Measurements from ENCODE around the gene PRKN.

Gene PRKN

DNA sequence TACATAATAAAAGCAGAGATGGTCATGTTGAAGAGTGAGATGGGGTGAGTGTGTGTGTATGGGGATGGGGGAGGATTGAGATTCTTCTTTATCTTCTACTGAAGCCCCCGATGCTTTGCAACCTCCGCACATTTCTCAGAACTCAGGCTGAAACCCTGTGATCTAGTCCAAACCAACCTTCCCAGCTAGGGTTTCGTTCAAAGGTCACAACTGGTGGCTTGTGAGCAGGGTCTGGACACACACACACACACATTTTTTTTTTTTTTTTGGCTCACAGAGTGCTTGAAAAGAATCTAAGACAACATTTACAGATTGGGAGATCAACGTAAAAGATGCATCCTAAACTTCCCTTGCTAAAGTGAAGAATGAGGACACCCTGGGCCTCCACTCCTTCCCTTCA lies 1228.7 kb downstream of the PRKN start:
- no peak for ATAC-seq
- TF ChIP-seq OSR1 (CRISPR knock-in tag; IDR thresholded peaks at IDR 0.05) (no peak), TCF4 (CRISPR knock-in tag; IDR thresholded peaks at IDR 0.05; ENCODE audit: borderline replicate concordance) (no peak), ZFP30 (CRISPR knock-in tag; IDR thresholded peaks at IDR 0.05) (no peak), PPARA (CRISPR knock-in tag; IDR thresholded peaks at IDR 0.05; ENCODE audit: borderline replicate concordance) (no peak), ZC3H10 (CRISPR knock-in tag; IDR thresholded peaks at IDR 0.05) (no peak), ARNTL (CRISPR knock-in tag; IDR thresholded peaks at IDR 0.05; ENCODE audit: borderline replicate concordance, low read depth) (no peak)
- TF ChIP-seq, protein P1, sequence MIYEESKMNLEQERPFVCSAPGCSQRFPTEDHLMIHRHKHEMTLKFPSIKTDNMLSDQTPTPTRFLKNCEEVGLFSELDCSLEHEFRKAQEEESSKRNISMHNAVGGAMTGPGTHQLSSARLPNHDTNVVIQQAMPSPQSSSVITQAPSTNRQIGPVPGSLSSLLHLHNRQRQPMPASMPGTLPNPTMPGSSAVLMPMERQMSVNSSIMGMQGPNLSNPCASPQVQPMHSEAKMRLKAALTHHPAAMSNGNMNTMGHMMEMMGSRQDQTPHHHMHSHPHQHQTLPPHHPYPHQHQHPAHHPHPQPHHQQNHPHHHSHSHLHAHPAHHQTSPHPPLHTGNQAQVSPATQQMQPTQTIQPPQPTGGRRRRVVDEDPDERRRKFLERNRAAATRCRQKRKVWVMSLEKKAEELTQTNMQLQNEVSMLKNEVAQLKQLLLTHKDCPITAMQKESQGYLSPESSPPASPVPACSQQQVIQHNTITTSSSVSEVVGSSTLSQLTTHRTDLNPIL (CRISPR knock-in tag; IDR thresholded peaks at IDR 0.05; ENCODE audit: low read depth) = no peak
- TF ChIP-seq, protein P2, sequence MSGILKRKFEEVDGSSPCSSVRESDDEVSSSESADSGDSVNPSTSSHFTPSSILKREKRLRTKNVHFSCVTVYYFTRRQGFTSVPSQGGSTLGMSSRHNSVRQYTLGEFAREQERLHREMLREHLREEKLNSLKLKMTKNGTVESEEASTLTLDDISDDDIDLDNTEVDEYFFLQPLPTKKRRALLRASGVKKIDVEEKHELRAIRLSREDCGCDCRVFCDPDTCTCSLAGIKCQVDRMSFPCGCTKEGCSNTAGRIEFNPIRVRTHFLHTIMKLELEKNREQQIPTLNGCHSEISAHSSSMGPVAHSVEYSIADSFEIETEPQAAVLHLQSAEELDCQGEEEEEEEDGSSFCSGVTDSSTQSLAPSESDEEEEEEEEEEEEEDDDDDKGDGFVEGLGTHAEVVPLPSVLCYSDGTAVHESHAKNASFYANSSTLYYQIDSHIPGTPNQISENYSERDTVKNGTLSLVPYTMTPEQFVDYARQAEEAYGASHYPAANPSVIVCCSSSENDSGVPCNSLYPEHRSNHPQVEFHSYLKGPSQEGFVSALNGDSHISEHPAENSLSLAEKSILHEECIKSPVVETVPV (CRISPR knock-in tag; IDR thresholded peaks at IDR 0.05) = no peak
- TF ChIP-seq, protein P3, sequence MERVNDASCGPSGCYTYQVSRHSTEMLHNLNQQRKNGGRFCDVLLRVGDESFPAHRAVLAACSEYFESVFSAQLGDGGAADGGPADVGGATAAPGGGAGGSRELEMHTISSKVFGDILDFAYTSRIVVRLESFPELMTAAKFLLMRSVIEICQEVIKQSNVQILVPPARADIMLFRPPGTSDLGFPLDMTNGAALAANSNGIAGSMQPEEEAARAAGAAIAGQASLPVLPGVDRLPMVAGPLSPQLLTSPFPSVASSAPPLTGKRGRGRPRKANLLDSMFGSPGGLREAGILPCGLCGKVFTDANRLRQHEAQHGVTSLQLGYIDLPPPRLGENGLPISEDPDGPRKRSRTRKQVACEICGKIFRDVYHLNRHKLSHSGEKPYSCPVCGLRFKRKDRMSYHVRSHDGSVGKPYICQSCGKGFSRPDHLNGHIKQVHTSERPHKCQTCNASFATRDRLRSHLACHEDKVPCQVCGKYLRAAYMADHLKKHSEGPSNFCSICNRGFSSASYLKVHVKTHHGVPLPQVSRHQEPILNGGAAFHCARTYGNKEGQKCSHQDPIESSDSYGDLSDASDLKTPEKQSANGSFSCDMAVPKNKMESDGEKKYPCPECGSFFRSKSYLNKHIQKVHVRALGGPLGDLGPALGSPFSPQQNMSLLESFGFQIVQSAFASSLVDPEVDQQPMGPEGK (CRISPR knock-in tag; IDR thresholded peaks at IDR 0.05; ENCODE audit: borderline replicate concordance) = no peak
- TF ChIP-seq, protein P4, sequence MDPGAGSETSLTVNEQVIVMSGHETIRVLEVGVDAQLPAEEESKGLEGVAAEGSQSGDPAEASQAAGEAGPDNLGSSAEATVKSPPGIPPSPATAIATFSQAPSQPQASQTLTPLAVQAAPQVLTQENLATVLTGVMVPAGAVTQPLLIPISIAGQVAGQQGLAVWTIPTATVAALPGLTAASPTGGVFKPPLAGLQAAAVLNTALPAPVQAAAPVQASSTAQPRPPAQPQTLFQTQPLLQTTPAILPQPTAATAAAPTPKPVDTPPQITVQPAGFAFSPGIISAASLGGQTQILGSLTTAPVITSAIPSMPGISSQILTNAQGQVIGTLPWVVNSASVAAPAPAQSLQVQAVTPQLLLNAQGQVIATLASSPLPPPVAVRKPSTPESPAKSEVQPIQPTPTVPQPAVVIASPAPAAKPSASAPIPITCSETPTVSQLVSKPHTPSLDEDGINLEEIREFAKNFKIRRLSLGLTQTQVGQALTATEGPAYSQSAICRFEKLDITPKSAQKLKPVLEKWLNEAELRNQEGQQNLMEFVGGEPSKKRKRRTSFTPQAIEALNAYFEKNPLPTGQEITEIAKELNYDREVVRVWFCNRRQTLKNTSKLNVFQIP (CRISPR knock-in tag; IDR thresholded peaks at IDR 0.05; ENCODE audit: borderline replicate concordance, low read depth) = no peak

DNA sequence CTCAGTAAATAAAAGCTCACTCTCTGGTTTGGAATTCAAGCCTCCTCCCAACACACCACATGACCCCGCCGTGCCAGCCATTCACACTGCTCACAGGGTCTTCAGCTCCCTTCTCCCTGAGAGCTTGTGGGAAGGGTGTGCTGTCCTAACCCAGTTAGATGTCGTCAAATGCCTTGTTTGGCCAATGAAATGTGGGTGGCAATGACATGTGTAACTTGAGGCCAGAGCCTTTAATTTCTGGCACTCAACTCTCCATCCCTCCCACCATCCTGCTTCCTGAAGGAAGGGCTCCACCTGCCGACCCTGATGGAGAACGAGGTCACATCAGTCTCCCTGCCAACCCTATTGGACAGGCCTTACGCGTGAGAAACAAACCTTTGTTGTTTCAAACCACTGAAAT lies 1229.2 kb downstream of the PRKN start:
- TF ChIP-seq, protein P3 (CRISPR knock-in tag; IDR thresholded peaks at IDR 0.05; ENCODE audit: borderline replicate concordance) = no peak
- TF ChIP-seq, protein P2 (CRISPR knock-in tag; IDR thresholded peaks at IDR 0.05) = no peak
- TF ChIP-seq ZNF70 (CRISPR knock-in tag; IDR thresholded peaks at IDR 0.05) (no peak), OSR1 (CRISPR knock-in tag; IDR thresholded peaks at IDR 0.05) (no peak), ZC3H10 (CRISPR knock-in tag; IDR thresholded peaks at IDR 0.05) (no peak), ZNF565 (CRISPR knock-in tag; conservative IDR thresholded peaks at IDR 0.05; ENCODE audit: low read depth) (no peak), BACH2 (CRISPR knock-in tag; IDR thresholded peaks at IDR 0.05; ENCODE audit: borderline replicate concordance) (no peak), ZNF8 (CRISPR knock-in tag; IDR thresholded peaks at IDR 0.05) (no peak), CSDC2 (CRISPR knock-in tag; IDR thresholded peaks at IDR 0.05) (no peak), ESRRG (CRISPR knock-in tag; IDR thresholded peaks at IDR 0.05) (no peak), SNAI2 (CRISPR knock-in tag; IDR thresholded peaks at IDR 0.05) (no peak), PPARA (CRISPR knock-in tag; IDR thresholded peaks at IDR 0.05; ENCODE audit: borderline replicate concordance) (no peak), ISL1 (CRISPR knock-in tag; IDR thresholded peaks at IDR 0.05) (no peak), TOX (CRISPR knock-in tag; IDR thresholded peaks at IDR 0.05; ENCODE audit: borderline replicate concordance) (no peak)
- TF ChIP-seq, protein P4 (CRISPR knock-in tag; IDR thresholded peaks at IDR 0.05; ENCODE audit: borderline replicate concordance, low read depth) = no peak
- ATAC-seq = peak; percentile 98

Measured in SK-N-SH treated with all-trans-retinoic acid at 6 μM for 48 hours (cell line).